Stromal cell of bone marrow (primary cell): ENCODE results near the gene PPP1R12B.
"Not testable (repeated sequence)": the region's sequence is repeated elsewhere in the genome, so short reads cannot be mapped to it uniquely, and the experiment has no call there.

Experiments
- DNase-seq: peaks from one replicate; pipeline ENCODE4 v3.0.0-alpha.2; 2012; ENCODE audit warnings: low read depth

The PPP1R12B gene

DNA sequence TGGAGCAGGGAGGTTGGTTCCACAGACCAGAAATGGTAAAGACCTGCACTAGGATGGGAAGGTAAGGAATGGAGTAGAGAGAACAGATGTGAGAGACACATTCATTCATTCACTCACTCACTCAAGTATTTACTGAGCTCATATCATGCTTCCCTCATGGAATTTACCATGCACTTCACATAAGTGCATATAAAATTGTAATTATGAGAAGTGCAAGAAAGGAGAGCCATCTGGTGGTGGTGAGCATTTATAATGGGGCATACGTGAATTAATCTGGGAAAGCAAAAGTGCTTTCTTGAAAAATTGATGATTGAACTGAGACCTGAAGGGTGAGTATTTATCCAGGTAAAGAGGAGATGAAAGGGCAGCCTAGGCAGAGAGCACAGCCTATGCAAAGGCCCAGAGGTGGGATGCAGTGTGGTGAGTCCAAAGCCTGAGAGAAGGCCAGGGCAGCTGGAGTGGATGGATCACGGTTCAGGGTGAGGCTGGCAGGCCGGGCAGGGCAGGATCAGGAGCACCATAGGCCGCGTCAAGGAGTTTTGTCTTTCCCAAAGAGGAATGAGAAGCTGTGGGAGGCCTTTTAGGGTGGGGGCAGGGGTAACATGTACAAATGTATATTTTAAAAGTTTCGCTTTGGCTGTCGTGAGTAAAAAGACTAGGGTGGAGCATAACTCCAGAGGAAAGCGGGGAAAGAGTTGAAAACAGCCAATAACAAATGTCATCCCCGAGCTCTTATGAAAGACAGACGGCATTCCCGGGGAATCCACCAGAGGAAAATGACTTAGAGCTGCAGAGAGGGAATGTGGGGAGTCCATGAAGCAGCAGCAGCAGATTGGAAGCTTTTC, 266.1 kb downstream of the PPP1R12B start:
- not testable (repeated sequence) for DNase-seq

DNA sequence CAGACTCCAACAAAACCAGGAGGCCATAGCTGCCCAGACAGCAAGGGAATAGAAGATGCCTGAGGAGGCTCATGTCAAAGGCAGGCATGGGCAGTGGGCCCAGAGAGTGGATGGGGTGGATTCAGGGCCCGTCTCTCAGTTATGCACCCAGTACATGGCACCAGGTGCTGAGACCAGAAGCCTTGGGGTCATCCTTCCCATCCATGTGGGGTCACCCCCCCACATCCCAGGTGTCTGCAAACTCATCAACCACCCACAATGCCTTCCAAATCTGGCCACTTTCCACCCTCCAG, 266.7 kb downstream of the PPP1R12B start:
- DNase-seq = not testable (repeated sequence)

DNA sequence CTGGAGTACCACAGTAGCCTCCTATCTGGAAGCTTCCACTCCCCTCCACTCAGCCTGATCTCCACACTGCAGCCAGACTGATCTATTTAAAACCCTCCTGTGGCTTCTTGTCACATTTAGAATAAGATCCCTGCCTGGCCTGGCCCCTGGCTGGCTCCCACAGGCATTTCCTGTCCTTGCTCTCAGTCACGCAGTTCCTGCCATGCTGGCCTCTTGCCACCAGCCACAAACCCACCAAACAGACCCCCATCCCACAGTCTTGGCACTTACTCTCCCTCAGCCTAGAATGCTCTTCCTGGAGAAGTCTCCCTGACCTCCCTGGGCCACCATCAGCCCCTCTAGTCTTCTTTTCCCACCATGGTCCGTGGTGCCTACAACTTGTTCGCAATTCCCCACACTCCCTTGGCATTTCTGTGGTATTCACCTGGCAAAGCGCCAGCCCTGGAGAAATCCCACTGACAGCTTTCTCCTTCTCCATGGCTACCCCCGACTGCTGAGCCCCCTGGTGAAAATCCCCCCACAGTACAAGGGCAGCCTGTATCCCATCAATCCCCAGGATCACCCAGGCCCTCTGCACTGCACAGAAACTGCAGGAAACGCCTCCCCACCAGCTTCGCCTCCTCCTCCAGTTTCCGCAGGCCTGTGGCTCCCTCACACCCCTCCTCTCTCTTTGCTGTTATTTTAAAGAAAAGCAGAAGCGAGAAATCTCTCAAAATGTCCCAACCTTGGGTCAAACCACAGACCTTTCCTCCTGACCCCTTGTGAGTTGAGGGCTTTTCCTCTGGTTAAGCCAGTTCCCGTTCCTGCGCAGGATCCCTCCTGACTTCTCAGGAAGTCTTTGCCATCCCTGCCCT, 267.2 kb downstream of the PPP1R12B start:
- DNase-seq = no peak

DNA sequence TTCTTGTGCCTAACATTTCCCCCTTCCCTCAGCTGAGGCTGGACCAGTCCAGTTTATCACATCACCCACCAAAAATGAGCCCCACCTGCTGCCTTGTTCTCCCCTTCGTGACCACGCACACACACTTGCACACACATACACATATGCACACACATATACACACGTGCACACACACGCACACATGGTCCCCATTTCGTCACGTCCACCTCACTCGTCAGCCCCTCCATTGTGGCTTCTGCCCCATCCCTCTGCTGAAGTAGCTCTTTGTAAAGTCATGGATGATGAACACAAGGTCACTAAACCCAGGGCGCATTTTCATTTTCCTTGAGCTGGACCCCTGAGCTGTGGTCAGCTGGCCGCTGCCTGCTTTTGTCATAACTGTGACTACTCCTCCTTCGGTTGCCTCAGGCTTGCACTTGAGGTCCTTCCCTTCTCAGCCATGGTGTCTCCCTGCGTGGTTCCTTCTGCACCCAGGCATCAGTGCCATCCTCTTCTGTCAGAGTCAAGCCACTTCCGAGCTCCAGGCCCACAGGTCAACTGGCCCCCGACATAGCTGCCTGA, 267.9 kb downstream of the PPP1R12B start:
- DNase-seq = no peak

DNA sequence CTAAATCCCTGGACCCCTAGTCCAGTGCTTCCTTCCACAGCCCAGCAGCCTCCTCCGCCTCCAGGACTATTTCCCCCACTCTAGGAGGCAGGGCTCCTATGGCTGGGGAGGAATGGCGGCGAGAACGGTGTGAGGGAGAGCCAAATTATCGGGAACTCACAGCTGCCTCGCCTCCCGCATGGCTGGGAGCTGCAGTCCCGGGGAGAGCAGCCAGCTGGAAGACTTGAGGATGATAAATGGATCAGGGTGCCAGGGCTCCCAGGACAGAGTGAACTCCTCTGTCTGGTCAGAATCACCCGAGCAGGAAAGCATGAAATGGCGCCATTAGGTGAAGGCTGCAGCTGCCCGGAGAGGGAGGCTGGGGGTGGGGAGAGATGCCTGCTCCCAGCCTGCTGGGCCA, 270.5 kb downstream of the PPP1R12B start:
- not testable (repeated sequence) for DNase-seq

DNA sequence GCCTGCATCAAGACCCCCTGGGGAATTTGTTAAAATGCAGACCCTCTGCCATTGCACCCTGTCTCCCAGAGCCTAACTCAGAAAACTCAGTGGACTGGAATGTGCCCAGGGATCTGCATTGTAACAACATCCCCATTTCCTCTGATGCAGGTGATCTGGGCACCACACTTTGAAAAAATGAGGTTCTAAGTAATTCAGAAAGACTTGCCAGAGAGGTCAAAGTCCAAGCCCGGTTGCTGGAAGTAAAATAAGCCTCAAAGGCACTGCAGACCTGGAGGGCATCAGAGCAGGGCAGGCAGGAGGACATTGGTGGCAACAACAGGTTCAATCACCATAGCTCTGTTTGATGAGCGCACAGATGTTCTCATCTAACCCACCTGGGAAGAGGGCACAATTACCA, 271.0 kb downstream of the PPP1R12B start:
- DNase-seq = no peak

DNA sequence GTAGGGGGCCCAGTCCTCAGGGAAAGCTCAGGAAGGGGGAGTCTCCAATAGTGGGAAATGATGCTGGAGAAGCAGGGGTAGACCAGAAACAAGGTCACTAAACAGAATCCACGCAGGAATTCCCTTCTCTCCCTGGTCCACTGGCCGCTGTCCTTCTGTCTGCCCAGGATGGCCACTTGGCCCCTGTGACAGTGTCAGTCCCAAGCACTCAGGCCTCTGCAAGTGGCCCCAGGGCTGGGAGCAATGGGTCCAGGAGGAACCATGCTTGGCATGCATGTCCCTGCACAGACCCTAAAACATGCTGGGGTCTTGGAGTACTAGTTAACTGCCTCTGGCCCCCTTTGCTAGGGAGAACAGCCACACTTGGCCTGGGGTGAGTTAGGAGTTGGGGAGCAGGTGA, 271.5 kb downstream of the PPP1R12B start:
- not testable (repeated sequence) for DNase-seq

DNA sequence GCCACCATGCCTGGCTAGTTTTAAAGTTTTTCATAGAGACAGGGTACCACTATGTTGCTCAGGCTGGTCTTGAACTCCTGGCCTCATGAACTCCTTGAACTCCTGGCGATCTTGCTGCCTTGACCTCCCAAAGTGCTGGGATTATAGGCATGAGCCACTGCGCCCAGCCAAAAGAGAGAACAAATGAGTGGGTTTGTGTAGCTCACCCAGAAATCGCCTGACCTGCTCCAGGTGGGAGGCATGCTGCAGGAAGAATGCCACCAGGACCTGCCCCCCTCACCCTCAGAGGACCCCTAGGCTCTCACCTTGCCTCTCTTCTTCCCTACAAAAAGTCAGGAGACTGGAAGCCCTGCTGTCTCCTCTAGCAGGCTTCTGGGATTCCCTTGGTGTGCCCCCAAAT, 272.9 kb downstream of the PPP1R12B start:
- no peak for DNase-seq

DNA sequence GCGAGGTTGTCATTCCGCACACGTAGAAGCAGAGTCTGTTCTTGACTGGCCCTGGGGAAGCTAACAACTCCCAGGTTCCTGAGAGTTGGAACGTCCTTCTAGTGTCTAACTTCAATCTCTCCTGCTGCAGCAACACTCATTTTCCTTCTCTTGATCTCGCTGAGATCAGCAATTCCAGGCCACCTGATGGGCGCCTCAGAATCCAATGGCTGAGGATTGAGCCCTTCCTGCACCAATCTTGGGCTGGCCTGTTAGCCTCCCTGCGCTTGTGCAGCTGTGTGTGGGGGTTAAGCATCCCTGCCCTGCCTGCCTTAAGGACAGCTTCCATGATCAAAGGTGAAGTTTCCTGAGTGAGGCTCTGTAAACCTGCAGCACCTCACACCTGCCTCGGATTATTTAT, 273.9 kb downstream of the PPP1R12B start:
- DNase-seq = no peak

DNA sequence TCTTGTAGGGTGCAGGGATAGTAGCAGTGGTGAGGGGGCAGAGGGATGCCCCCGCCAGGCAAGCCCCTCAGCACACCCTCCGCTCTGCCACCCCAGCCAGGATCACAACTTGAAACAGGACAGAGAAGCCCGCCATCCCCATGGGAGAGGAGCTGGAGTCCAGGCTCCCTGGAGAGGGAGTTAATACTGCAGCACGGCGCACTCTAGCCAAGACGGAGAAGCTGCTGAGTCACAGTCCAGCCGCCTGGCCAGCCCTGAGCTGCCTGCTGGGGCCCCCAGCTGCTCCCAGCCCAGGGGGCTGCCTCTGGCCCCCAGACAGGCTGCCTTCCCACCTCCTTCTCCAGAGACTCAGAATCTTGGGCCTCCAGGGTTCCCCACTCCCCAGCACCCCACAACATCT, 274.6 kb downstream of the PPP1R12B start:
- DNase-seq = peak; percentile 19

DNA sequence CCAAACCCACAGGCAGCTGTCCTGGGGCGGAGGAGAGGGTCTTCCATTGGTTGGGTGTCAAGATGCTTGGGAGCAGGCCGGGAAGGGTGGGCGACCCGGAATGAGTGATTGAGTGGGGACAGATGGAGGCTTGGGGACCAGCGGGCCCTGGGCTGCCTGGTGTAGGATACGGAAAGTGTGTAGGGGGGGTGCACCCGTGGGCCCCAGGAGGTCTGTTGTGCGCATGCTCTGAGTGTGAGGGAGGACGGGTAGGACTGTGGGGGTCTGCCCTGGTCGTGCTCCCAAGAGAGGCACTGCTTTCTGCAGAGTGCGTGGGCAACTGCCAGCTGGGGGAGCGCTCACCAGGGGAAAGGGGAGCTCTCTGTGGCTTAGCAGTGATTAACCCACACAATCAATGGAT, 275.0 kb downstream of the PPP1R12B start:
- DNase-seq = not testable (repeated sequence)

DNA sequence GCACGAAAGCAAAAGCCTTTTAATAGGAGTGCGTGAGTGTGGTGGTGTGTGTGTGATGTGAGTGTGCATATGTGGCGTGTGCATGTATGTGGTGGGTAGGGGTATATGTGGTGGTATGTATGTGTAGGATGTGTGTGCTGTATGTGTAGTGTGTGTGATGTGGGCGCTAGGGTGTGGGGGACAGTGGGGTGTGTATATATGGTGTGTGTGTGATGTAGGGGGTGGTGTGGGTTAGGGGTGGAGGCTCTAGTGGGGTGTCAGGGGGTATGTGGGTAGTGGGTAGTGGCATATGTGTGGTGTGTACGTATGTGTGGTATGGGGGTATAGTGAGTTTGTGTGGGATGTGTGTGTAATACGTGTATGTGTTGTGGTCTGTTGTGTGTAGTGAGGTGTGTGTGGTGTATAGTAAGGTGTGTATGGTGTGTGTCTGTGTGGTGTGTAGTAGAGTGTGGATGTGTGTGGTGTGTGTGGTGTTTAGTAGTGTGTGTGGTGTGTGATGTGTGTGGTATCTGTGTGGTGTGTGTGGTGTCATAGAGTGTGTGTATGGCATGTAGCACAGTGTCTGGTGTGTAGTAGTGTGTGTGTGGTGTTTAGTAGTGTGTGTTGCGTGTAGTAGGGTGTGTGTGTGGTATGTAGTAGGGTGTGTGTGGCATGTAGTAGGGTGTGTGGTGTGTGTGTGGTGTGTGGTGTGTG, 275.7 kb downstream of the PPP1R12B start:
- DNase-seq = no peak

DNA sequence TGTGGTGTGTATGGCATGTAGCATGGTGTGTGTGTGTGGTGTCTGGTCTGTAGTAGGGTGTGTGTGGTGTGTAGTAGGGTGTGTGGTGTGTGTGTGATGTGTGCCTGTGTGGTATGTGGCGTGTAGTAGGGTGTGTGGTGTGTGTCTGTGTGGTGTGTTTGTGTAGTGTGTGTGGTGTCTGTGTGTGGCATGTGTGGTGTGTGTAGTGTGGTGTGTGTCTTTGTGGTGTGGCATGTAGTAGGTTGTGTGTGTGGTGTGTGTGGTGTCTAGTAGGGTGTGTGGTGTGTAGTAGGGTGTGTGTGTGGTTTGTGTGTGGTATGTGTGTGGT, 276.2 kb downstream of the PPP1R12B start:
- DNase-seq = no peak

DNA sequence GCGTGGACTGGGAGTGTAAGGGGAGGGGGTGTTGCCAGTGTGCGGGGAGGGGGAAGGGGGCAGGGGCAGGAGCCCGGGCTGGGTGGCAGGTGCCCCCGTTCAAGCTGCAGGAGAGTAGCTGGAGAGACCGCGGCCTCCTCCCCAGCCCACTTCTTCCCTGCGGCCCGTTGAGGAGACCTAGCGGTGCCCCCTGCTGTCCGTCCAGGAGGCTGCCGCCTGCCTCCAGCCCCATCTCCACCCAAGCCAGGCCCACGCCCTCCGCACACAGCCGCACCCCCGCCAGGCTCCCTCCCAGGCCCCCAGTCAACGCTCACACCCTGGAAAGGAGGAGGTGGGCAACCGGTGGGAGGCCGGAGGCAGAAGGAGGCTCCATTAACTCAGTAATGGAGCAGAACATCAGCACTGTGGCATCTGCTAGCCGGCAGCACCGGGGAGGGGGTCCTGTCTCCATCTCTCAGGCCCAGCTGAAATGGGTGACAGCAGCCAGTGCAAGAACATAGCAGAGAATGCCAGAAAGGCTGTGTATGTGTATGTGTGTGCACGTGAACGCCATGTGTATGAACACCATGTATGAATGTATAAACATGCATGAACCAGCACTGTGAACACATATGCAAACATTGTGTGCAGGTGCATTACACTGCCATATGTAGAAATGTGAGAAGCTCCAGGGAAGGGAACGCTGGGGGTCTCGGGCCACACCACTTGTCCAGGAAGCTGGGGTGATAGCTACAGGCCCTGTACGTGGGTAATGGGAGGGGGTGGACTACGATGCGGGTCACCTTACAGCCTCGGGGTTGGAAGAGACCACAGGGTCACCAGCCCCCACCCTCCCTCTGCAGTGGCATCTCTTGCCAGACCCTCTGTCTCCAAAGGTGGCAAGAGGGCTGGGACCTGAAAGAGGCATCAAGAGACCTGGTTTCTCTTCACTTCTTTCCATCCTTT, 277.2 kb downstream of the PPP1R12B start:
- DNase-seq = peak; percentile 19

DNA sequence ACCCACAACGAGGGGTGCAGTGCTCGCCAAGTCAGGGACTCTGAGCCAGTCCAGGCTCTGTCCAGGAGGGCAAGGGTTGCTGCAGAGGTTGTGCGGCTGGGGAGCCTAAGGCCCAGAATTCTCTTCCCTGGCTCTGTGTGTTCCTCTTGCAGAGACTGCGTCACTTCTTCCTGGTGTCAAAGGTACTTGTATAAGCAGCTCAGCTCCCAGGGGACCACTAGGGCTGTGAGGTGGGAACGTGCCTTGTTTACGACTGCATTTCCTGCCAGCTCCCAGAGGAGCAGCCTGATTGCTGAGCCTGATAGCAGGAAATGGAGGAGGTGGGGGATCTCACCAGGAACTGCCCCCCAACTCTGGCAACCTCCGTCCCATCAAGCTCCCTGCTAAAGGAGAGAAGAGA, 278.5 kb downstream of the PPP1R12B start:
- DNase-seq = not testable (repeated sequence)

DNA sequence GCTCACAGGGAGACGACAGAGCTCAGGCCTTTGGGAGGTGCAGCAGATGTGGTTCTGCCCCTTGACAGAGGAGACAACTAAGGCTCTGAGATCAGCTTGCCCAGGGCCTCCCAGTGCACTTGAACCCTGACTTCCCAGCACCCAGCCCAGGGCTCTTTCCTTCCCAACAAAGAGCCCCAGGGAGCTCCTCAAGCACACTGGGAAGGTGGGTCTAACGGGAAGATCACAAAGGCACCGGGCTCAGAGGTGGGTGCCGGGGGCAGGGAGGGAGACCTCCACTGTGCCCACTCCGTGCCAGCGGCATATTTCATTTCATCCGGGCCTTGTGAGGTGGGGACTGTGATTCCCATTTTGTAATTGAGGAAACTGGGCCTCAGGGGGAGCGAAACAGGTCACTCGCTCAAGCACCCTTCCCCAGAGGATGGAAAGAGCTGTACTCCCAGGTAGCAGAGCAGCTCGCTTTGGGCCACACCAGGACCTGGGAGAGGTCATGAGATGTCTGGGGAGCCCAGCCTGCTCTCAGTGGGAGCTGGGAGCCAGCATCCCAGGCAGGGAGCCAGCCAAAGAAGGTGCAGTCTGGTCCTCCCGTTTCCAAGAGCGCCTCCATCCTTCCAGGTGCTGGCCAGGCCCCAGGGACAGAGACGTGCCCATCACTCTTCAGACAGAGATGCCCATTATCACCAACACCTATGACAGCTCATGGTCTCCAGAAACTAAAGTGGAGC, 279.5 kb downstream of the PPP1R12B start:
- DNase-seq = no peak

DNA sequence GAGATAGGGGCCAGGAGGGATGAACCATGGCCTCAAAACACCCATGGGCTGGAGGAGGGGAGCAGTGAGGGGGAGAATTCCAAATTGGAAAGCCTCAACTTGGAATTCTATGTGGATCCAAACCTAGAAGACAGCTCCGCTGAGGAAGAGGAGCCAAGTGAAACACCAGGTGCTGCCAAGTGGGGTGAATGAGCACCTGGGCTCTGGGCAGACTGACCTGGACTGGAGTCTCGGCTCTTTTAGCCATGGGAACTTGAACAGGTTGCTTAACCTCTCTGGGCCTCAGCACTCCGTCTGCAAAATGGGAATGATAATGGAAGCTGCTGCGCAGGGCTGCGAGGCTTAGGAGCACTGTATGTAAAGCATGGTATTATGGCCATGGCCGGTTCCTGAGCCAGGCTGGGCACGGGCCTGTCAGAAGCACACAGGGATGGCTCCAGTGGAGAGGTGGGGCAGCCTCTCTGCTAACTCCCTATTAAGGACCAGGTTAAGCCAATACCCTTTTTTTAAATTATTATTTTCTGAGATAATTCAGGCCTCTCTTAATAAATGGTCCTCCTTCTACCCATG, 280.2 kb downstream of the PPP1R12B start:
- DNase-seq = no peak

DNA sequence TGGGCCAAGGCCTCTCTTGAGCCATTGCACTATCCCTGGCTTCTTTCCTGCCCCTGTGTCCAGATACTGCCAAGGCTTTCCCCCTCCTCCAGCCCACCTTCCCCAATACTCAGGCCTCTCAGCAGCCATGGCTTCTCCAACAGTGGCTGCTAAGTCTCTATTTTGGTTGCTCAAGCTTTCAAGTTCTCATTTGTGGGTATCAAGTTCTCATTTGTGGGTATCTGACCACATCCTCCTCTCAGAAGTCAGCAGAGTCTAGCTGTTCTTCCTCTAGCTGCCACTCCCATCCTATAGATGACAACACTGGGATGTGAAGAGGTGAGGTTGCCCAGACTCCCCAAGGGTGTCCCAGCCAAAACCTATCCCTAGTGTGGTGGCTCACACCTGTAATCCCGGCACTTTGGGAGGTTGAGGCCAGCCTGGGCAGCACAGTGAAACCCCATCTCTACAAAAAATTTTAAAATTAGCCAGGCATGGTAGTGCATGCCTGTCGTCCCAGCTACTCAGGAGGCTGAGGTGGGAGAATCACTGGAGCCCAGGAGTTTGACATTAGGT, 280.8 kb downstream of the PPP1R12B start:
- DNase-seq = not testable (repeated sequence)

DNA sequence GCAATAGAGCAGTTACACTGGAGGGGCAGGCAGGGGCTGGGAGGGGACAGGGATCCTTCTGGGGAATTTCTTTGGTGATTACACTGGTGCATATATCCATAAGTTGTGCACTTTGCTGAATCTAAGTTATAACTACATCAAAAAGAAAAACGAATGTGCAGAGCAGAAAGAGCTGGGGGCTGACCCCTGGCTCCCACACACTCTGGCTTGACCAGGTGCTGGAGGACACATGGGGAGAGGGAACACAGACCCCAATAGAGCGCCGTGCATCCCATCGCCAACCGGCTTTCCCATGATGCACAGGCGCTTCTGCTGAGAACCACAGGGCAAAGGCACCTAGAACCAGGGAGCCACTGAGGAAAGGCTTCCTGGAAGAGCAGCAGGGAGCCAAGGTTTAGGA, 281.6 kb downstream of the PPP1R12B start:
- not testable (repeated sequence) for DNase-seq

DNA sequence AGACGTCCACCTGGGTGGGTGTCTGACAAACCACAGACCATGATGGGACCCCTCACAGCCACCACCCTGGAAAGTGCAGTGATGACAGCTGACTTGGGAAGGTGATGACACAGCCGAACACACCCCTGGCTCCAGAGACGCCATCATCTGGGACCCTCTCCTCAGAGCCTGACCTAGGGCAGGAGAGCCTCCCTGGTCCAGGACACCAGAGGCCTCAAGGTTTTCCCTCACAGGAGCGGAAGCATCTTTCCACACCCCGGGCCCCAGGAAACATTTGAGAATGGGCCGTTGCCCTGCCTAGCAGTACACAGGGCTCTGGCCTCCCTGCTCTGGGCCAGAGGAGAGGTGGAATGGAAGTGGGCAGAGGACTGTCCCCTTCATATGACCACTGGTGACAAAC, 282.0 kb downstream of the PPP1R12B start:
- no peak for DNase-seq
